Eye (tissue), 1 donor: ENCODE measurements around the gene RIBC1.
A peak's percentile ranks its signal among the peaks of the same experiment; 100 is the strongest.
"Not testable (repeated sequence)": the region's sequence is repeated elsewhere in the genome, so short reads cannot be mapped to it uniquely, and the experiment has no call there.

Experiments
- DNase-seq: peaks from one replicate; pipeline ENCODE4 v3.0.0-alpha.2; 2015

RIBC1 gene

GRCh38 chrX:53422861-53423306 lies at the start of gene RIBC1:
RIBC1 (plus strand) TSS chrX:53422873; CDS start chrX:53426277, 3,404 bp downstream.
- DNase-seq = no peak

DNA sequence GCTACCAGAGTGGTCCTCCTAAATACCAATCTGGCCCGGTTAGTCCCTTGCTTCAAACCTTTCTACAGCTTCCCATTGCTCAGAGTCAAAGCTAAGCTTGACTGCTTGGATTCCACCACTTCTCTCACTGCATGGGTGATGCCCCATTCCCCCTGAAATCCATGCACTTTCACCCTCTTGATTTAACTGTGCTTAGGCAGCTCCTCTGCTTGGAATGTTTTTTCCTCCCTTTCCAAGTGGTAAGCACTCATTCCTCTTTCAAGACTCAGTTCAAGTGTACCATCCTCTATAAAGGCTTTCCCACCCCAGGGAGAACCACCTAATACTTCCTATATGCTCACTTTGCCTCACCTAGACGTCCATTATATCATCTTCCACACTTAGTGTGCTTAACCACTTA lies 49.4 kb upstream of the RIBC1 start:
- DNase-seq = no peak

DNA sequence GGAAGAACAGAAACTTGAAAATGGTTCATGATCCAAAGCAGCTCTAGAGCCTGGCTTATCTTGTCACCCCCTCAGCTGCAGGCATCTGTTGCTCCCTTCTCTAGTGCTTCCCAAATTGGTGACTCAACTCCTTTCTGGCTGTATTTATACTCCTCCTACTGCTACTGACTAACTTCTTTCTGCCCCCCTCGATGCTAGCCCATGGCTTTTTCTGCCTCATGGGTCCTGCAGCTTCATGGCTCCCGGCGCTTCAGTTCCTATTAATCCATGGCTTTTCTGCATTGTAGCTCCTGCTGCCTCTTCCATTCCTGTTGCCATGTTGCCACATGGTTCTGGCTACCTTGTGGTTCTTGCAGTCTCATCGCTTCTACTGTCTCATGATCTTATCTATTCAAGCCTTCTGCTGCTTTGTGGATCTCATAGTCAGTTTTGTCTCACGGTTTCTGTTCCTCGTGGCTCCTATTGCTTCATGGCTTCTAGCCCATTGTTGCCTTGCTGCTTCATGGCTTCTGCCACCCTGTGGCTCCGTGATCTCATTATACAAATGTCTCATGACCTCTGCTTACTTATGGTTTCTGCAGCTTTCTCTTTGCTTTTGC lies 48.4 kb upstream of the RIBC1 start:
- DNase-seq = no peak

DNA sequence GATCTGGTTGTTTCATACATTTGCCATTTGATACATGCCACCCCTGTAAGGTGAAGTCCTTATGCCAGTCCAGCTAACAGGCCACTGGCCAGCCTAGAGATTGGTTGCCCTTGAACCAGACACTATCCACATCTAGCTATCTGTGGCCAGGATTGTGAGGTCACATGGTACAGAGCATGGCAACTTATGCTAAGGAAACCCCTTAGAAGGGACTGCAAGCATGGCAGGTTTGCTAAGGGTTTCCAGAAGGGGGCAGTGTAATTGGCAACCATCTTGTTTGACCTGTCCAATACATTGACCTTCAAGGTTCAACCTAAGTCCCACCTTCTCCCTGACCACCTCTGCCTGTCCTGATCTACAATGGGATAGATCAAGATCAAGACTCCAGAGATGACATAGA lies 47.8 kb upstream of the RIBC1 start:
- DNase-seq = no peak

DNA sequence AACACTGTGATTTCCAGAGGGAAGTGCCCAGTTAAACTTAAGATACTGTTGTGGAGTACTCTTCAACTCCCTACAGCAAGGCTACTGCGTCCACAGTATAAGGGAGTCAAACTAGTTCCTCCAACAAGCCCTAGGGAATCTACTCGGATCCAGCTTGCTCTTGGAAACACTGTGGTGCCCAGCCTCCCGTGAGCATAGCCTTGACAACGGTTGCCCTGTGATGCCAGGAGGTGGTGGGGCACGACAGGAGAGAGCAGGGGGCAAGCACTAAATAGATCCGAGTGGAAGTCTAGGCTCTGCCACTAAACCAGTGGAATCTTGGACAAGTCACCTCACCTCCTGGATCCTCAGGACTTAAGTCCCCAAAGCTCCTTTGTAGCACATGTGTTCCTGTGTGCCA lies 45.8 kb upstream of the RIBC1 start:
- DNase-seq = no peak

GRCh38 chrX:53377464-53377863 lies 45.2 kb upstream of the RIBC1 start:
- DNase-seq = no peak

- no peak for DNase-seq
Measured at GRCh38 chrX:53379008-53379710, 43.5 kb upstream of the RIBC1 start.

GRCh38 chrX:53379747-53380146 lies 42.9 kb upstream of the RIBC1 start:
- no peak for DNase-seq

GRCh38 chrX:53383376-53384076 lies 39.1 kb upstream of the RIBC1 start:
- no peak for DNase-seq

DNA sequence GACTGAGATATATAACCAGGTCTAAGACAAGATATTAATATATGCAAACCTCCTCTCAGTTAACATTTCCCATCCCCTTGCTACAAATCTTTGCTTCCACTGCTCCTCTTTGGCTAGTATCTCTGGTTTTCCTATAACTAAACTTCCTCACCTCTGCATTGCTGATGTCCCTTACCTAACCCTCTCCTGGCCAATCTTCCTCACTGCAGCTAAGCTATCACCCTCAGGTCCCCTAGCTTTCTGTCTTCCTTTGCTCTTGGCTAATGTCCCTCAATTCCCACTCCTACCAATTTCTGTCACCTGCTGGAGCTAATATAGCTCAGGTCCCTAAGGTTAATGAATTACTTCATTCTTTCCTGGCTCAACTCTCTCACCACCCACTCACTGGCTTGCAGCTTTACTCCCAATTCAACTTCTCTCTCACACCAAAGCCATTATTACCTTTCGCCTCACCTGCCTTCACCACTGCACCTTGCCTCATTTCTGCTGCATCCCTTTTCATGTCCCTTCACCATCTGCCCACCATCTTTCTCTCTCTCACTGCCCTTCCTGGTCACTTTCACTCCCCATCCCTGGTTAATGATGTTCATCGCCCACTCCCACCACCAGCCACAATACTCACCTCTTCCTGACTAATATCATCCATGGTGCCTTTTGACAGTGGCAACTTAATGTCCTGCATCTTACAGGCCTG lies 26.9 kb upstream of the RIBC1 start:
- no peak for DNase-seq

DNA sequence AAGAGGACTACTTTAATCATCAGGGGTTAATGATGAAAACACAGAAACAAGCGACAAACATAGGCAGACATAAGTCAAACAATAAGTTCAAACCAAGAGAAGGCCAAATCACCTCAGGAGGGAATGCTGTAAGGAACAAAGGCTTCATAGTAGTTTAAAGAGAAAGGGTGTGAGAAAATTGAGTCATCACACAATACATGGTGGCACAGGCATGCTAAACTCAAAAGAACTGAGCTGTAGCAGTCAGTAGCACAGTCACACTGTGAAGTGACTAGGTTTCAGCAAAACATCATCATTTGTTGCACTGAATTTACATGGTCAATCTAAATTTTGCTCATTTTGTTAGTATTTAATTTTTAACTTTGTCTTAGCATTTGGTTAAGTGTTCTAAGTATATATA lies 24.5 kb upstream of the RIBC1 start:
- no peak for DNase-seq

DNA sequence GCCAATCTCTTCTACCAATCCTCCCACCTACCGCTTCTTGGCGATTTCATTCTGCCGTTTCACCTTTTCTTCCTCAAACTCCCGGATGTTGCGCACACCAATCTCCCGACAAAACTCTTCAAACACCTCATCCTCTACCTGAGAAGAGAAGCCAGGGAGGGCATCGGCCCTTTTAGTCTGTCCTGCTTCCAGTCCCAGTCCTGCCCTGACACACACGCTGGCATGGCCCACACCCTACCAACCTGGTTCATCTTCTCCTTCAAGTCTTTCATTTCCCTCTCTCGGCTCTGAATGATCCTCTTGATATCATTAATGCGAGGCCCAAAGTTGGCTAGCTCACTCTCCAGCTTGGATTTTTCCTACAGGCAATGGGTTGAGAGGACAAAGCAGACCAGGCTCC lies 19.1 kb upstream of the RIBC1 start:
- DNase-seq = no peak

- DNase-seq = no peak
Measured at GRCh38 chrX:53412446-53412845, 10.2 kb upstream of the RIBC1 start.

- DNase-seq = not testable (repeated sequence)
Measured at GRCh38 chrX:53420351-53420750, 2.3 kb upstream of the RIBC1 start.

- DNase-seq = no peak
Measured at GRCh38 chrX:53421125-53421524, 1.5 kb upstream of the RIBC1 start.

DNA sequence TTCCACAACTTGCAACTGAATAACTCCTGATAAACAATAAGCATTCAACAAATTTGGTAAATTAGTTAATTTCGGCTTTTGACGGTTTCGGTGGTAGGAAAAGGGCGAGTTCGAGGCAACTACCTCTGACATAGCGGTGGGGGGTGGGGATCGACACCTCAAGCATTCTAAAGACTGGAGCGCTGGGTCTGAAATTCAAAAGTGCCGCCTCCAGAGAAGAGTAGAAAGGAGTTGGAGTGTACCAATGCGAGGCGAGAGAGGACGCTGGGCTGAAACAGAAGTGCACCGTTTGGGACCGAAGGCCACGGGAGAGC lies 944 bp upstream of the RIBC1 start:
- no peak for DNase-seq

DNA sequence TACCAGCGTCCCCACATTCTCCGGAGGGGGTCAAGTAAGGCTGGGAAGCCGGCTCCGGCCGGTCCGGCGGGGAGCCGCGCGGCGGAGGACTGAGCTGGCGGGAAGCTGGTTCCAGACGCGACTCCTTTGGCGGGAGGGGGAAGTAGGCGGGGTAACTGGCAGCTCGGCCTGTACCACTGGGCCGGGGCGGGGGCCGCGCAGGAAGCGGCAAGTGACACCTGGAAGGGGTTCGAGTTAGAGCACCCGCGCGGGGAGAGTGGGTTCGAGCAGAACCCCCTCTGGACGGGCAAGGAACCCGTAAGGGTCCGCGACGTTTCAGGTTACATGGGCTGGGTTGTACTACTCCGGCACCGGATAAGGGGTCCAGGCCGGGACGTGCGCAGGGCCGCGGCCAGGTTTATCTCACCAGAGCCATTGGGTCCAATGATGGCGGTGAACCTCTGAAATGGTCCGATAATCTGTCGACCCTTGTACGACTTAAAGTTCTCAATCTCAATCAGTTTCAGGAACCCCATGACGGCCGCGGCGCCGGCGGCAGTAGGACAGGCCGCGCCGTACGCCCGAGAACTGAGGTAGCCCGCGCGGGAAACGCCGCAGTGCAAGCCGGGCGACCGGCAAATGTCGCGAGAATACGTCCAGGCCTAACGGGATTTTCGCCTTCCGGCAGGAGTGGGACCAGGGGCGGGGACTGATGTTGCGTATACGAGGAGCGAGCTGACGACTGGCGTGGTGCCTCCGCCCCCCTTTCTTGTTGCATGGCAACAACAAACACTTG lies 400 bp upstream of the RIBC1 start, which contains the start of gene SMC1A:
SMC1A (minus strand) TSS at position 569 of the 775 bp plus-strand sequence; CDS start at position 515, 54 bp downstream.
- DNase-seq = peak; percentile 98

DNA sequence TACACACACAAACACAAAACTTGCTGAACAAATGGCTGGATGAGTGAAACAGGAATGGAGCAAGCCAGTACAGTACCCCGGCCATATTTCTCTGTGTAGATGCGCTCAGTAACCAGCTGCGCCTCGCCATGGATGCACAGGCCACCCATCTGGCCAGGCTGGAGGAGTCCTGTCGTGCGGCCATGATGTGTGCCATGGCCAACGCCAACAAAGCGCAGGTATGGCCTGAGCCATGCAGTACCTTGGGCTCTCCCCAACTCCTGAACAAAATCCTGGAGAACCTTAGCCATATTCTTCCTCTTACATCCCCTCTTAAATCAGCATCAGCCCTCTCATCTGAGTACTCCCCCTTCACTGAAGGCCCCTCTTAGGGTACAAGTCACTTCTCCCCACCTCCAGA lies 7.1 kb downstream of the RIBC1 start:
- no peak for DNase-seq

DNA sequence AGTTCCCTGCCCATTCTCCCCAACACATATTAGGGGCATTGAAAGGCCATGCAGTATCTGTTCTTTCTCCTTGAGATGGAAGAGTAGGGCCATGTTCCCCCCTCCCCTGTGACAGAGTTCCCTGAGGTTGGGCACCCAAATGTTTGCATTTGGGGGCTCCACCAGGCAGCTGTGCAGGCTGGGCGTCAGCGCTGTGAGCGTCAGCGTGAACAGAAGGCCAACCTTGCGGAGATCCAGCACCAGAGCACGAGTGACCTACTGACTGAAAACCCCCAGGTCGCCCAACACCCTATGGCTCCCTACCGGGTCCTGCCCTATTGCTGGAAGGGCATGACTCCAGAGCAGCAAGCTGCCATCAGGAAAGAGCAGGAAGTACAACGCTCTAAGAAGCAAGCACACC lies 7.6 kb downstream of the RIBC1 start:
- DNase-seq = no peak

- peak; percentile 89 for DNase-seq
Measured at GRCh38 chrX:53433651-53434639, 11.3 kb downstream of the RIBC1 start, which contains the start of gene HSD17B10. HSD17B10 (minus strand) TSS chrX:53434370; CDS start chrX:53434345, 25 bp downstream.

DNA sequence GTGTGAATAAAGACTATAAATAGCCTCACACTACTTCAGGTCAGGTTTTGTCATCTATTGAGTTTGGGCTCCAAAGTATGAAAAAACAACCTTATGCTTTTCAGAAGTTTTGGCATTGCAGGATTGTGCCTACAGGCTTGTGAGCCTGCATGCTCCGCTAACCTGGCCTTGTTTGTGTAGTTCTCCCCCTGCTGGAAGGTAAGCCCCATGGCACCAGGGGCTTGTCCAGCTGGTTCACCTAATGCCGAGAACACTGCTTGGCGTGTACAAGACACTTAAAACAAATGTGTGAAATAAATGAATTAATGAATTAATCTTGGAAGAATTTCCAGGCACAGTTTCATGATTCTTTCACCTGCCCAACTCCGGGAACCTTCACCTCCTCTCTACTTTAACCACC lies 13.3 kb downstream of the RIBC1 start:
- DNase-seq = peak; percentile 69
